AG04449 (cell line): ENCODE results near the gene ZNF488.

Experiments used
- CTCF ChIA-PET: fragments of 350-600 bp; formaldehyde crosslinking; extraction: SDS; loops from one replicate; lab custom pipeline; 2021; ENCODE audit warnings: antibody characterized with exemption; lab: Yijun Ruan, JAX
- POLR2A ChIA-PET: fragments of 400-600, 350-600 bp; formaldehyde crosslinking; extraction: SDS; loops from one replicate; lab custom pipeline; 2020; ENCODE audit warnings: antibody characterized with exemption, inconsistent platforms; lab: Yijun Ruan, JAX
- DNase-seq: peaks from one replicate; pipeline ENCODE4 v3.0.0-alpha.2; 2010; ENCODE audit warnings: low read depth, low spot score
- H3K4me3 ChIP-seq: 2 replicates; pipeline ENCODE4 v1.5.1; 2011; ENCODE audit warnings: low read depth, mild to moderate bottlenecking, control low read depth, low read length
- TF ChIP-seq, protein P1 (sequence below): IDR thresholded peaks from one replicate; pipeline ENCODE4 v1.5.1; 2011; ENCODE audit warnings: mild to moderate bottlenecking, moderate library complexity, low read length, control low read depth, inconsistent platforms; ENCODE audit not compliant: insufficient read depth; ENCODE audit errors: missing control alignments

Gene ZNF488

GRCh38 chr10:47366731-47367460 is 17.2 kb downstream of the ZNF488 start:
- ChIA-PET CTCF (interaction anchor here (1.9 to 2.8 kb wide), 2 partner anchors 13 to 27 kb away, joined by 5 to 19 read pairs; no protein-coding TSS in a partner anchor), POLR2A (no interaction called here)
- DNase-seq: no peak
- TF ChIP-seq, protein P1, sequence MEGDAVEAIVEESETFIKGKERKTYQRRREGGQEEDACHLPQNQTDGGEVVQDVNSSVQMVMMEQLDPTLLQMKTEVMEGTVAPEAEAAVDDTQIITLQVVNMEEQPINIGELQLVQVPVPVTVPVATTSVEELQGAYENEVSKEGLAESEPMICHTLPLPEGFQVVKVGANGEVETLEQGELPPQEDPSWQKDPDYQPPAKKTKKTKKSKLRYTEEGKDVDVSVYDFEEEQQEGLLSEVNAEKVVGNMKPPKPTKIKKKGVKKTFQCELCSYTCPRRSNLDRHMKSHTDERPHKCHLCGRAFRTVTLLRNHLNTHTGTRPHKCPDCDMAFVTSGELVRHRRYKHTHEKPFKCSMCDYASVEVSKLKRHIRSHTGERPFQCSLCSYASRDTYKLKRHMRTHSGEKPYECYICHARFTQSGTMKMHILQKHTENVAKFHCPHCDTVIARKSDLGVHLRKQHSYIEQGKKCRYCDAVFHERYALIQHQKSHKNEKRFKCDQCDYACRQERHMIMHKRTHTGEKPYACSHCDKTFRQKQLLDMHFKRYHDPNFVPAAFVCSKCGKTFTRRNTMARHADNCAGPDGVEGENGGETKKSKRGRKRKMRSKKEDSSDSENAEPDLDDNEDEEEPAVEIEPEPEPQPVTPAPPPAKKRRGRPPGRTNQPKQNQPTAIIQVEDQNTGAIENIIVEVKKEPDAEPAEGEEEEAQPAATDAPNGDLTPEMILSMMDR: no peak
- H3K4me3 ChIP-seq: no peak overlapping the region

DNA sequence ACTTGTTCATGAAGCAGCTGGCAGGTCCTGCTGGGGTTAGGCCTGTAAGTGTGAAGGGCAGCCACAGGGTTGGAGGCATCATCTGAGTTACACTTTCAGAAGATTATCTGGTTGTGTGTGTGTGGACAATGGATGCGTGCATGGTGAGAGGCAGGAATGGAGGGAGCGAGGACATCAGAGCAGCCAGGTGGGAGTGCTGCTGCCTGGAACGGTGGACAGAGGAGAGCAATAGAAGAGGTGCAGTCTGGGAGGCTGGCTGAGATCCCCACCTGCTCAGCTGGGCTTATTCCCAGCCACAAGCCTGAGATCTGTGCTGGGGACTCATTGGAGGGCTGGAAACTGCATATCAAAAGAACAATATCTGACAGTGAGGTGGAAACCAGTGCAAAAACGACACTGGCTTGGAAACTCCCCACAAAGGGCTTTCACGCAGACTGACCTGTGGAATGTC is 17.9 kb downstream of the ZNF488 start:
- H3K4me3 ChIP-seq: no peak overlapping the region
- TF ChIP-seq, protein P1: no peak
- ChIA-PET POLR2A (no interaction called here), CTCF (interaction anchor here (1.9 to 2.8 kb wide), 2 partner anchors 12 to 26 kb away, joined by 5 to 19 read pairs; no protein-coding TSS in a partner anchor)
- no peak for DNase-seq

- CTCF ChIA-PET: interaction anchor here (1.9 to 7.0 kb wide), 3 partner anchors 11 to 25 kb away, joined by 5 to 56 read pairs (median 19); no protein-coding TSS in a partner anchor
- TF ChIP-seq, protein P1: no peak
- POLR2A ChIA-PET: no interaction called here
- H3K4me3 ChIP-seq: no peak overlapping the region
- DNase-seq: no peak
Observed at GRCh38 chr10:47365431-47366180, 18.5 kb downstream of the ZNF488 start.

DNA sequence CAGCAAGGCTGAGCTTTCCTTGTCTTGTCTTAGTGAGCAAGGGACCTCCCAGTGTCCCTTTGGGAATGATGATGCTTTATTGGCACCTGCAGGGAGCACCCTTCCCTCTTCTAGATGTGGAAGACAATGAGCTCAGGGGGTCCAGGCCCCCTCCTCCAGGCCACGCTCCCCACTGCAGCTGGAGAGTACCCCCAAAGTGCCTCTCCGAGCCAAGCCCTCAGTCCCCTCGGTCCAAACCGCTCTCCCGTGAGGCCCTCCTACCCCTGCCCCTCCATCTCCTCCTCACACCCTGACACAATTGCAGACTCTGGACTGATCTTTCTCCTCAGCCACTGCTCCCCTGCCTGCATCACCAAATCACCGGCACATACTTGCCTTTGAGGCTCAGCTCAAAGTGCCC is 19.2 kb downstream of the ZNF488 start:
- no peak overlapping the region for H3K4me3 ChIP-seq
- no peak for DNase-seq
- ChIA-PET CTCF (interaction anchor here (1.9 to 7.0 kb wide), 3 partner anchors 11 to 25 kb away, joined by 5 to 56 read pairs (median 19); no protein-coding TSS in a partner anchor), POLR2A (no interaction called here)
- TF ChIP-seq, protein P1: no peak

DNA sequence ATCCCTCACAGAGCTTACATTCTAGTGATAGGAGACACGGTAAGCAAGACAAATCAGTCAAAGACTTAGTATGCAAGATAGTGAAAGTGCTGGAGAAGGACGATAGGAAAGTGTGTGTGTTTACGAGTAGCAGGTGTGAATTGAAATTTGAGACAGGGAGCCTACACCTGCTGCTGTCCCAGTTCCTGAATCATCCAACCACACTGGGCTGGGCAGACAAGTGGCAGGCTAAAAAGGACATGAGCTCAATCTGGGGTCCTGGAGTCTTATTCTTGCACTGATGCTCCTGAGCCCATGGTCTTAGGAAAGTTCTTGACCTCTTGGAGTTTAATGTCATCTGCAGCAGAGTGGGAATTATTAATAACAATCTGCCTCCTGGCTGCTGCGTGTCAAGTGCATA is 19.7 kb downstream of the ZNF488 start:
- TF ChIP-seq, protein P1: no peak
- no peak overlapping the region for H3K4me3 ChIP-seq
- ChIA-PET CTCF (interaction anchor here (1.3 to 7.0 kb wide), 4 partner anchors 10 to 74 kb away, joined by 3 to 56 read pairs (median 12); no protein-coding TSS in a partner anchor), POLR2A (no interaction called here)
- no peak for DNase-seq
